Activated naive CD4-positive, alpha-beta T cell treated with anti-CD3 and anti-CD28 coated beads, Interleukin-2, amount 50 U/mL, for 24 hours (primary cell): Measurements from ENCODE around the gene MGRN1.

ENCODE experiments used
- H3K27ac Mint-ChIP-seq: one replicate; pipeline ENCODE4 v1.8.0; 2021; ENCODE audit warnings: mild to moderate bottlenecking, mixed read lengths
- H3K27me3 Mint-ChIP-seq: one replicate; pipeline ENCODE4 v1.8.0; 2021; ENCODE audit warnings: mixed read lengths
- H3K36me3 Mint-ChIP-seq: one replicate; pipeline ENCODE4 v1.8.0; 2021; ENCODE audit warnings: mixed read lengths
- H3K4me1 Mint-ChIP-seq: one replicate; pipeline ENCODE4 v1.8.0; 2021; ENCODE audit warnings: mixed read lengths
- H3K4me3 Mint-ChIP-seq: one replicate; pipeline ENCODE4 v1.8.0; 2021; ENCODE audit warnings: mild to moderate bottlenecking, mixed read lengths
- H3K9me3 Mint-ChIP-seq: one replicate; pipeline ENCODE4 v1.8.0; 2021; ENCODE audit warnings: mixed read lengths

MGRN1 gene

DNA sequence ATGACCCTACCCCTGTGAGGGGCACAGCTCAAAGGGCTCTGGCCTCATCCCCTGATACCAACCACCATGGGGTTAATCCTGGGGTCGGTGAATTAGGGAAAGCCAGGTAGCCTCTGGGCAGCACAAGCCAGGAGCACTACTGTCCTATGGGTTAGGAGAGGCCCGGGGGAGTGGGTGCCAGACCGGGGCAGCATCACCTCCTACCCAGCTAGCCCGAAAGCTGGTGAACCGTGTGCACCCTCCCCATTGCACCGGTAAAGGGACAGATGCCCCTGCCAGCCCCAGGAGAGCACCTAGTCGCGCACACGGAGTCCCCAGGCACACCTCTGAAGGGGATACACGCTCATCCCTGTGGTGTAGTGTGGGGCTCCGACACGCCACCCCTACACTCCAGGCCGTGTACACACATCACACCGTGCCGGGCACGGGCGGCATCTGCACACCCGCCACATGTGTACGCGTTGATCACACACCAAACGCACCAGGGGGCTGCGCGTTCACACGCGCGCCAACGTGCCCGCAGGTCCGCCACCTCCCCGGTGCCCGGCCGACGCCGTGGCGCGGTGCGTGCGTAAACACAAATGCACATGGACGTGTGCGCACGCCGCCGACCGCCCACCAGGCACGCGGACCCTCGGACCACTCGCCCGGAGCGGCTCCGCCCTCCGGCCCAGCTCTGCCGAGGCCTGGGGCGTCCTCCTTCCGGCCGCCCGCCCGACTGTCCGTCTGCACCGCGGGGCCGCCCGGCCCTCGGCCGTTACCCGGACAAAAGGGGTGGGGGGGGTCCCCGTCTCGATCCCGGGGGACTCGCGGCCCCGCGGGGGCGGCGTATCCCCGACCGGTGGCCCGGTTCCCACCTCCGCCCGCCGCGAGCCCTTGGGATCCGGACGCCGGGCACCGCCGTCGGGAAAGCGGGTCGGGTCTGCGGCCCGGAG is 10.7 kb upstream of the MGRN1 start:
- H3K27ac Mint-ChIP-seq, result peak overlapping the region; percentile 35

DNA sequence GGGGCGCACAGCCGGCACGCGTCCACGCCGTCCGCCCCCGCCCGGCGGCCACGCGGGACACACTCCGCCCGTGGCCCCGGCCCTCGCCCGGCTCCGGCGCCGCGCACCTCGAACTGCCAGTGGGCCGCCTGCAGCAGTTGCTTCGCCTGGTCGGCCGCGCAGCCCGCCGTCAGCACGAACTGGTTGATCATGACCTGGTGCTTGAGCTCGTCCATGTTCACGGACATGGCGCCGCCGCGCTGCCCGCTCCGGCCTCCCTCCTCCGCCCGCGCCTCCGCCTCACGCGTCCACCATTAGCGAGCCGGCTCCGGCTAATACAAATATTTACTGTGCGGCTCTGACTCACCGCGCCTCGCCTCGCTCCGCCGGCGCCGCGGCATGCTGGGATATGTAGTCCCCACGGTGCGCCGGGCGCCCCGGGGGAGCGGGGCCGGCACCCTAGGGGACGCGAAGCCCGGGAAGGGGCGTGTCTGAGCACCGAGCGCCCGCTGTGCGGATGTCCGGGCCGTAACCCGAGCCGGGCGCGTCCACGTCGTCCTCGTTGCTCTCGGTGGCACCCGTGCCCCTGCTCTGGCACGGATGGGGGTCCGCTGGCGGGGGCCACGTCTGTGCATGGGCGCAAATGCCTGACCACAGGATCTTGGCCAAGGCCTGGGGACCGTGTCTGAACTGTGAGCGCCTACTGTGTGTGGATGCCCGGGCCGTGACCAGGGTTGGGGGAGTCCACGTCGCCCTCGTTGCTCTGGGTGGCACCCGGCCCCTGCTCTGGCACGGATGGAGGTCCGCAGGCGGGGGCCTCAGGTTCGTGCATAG is 9.8 kb upstream of the MGRN1 start, which contains the start of gene UBALD1:
TSS of gene UBALD1 (minus strand) at position 318 of the 813 bp plus-strand sequence. CDS start at position 227, 91 bp downstream.
- Mint-ChIP-seq H3K4me3 (peak within 1 kb of the TSS; percentile 96), H3K4me1 (peaks cover 32% of the 10 kb centered on the region), H3K27ac (peak within 1 kb of the TSS; percentile 98), H3K9me3 (no peaks in the 10 kb centered on the region), H3K36me3 (no peaks in the 10 kb centered on the region), H3K27me3 (no peaks in the 10 kb centered on the region)

More for the DNA sequence above, 10.7 kb upstream of the MGRN1 start:
- H3K9me3 Mint-ChIP-seq, result no peaks in the 10 kb centered on the region
- H3K36me3 Mint-ChIP-seq, result no peaks in the 10 kb centered on the region
- peaks cover 32% of the 10 kb centered on the region for H3K4me1 Mint-ChIP-seq
- peak overlapping the region; percentile 79 for H3K4me3 Mint-ChIP-seq
- H3K27me3 Mint-ChIP-seq, result no peaks in the 10 kb centered on the region

- Mint-ChIP-seq H3K9me3 (no peaks in the 10 kb centered on the region), H3K27me3 (no peaks in the 10 kb centered on the region), H3K27ac (peak overlapping the region; percentile 89), H3K36me3 (no peaks in the 10 kb centered on the region), H3K4me3 (peak overlapping the region; percentile 96), H3K4me1 (peaks cover 32% of the 10 kb centered on the region)
These were observed 9.1 kb upstream of the MGRN1 start for GRCh38 chr16:4615384-4616046.

- peaks cover 29% of the 10 kb centered on the region for H3K4me1 Mint-ChIP-seq
- peak overlapping the region; percentile 98 for H3K27ac Mint-ChIP-seq
- H3K9me3 Mint-ChIP-seq, result no peaks in the 10 kb centered on the region
- H3K36me3 Mint-ChIP-seq, result no peaks in the 10 kb centered on the region
- no peaks in the 10 kb centered on the region for H3K27me3 Mint-ChIP-seq
- H3K4me3 Mint-ChIP-seq, result peak overlapping the region; percentile 96
These were observed 8.4 kb upstream of the MGRN1 start for GRCh38 chr16:4616047-4616811.

DNA sequence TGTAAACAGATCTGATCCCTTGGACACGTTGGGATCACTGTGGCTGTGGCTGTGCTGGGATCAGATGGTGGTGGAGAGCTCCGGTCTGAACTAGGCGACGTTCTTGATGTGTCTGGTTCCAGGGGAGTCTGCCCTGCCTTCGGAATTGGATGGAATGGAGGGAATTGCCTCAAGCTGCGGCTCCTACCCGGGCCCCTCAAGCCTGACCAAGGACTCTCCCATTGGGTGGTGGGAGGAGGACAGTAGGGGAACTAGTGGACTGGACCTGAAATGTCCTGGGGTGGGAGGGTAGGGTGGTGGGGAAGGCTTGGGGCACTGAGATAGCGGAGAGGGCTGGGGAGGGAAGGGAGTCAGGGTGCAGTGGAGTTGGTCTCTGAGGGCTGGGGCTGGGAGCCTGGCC is 6.7 kb upstream of the MGRN1 start:
- Mint-ChIP-seq H3K9me3 (no peaks in the 10 kb centered on the region), H3K4me1 (peaks cover 22% of the 10 kb centered on the region), H3K27me3 (no peaks in the 10 kb centered on the region), H3K27ac (peak overlapping the region; percentile 72), H3K4me3 (peak overlapping the region; percentile 44), H3K36me3 (no peaks in the 10 kb centered on the region)

DNA sequence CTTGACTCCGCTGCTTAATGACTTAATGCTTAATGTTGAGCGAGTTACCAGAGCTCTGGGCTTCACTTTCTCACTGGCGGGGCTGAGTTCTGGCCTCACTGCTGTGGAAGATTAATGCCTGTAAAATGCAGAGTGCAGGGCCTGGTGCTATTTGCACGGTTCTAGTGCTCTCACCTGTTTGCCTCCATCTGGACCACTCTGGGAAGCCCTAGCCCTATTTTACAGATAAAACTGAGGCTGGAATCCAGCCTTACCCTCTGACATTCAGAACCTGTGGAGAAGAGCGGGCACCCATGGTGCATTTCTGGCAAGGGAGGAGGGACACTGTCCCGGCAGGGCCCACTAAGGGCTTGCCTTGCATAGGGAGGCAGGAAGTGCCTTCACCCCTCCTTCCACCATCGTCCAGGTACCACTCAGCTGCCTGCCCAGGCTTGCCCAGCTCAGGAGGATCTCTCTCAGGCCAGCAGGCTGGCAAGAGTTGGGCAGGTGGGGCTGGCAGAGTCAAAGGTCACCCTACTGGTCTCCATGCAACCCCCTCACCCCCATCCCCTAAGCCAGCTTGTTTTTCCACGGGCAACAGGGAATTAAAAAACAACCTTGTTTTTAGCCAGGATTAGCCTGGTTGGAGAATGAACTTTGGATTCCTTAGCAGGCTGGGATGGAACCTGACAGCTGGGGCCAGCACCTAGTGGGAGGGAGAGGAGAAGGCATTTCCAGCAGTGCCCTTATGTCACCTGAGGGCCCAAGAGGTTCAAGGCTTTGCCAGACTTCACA is 5.8 kb upstream of the MGRN1 start:
- peaks cover 18% of the 10 kb centered on the region for H3K4me1 Mint-ChIP-seq
- H3K27me3 Mint-ChIP-seq, result no peaks in the 10 kb centered on the region
- H3K4me3 Mint-ChIP-seq, result no peak overlapping the region
- no peaks in the 10 kb centered on the region for H3K36me3 Mint-ChIP-seq
- no peak overlapping the region for H3K27ac Mint-ChIP-seq
- no peaks in the 10 kb centered on the region for H3K9me3 Mint-ChIP-seq

- H3K27ac Mint-ChIP-seq, result peak overlapping the region; percentile 30
- H3K9me3 Mint-ChIP-seq, result no peaks in the 10 kb centered on the region
- H3K27me3 Mint-ChIP-seq, result no peaks in the 10 kb centered on the region
- no peaks in the 10 kb centered on the region for H3K36me3 Mint-ChIP-seq
- peaks cover 27% of the 10 kb centered on the region for H3K4me1 Mint-ChIP-seq
- peak overlapping the region; percentile 86 for H3K4me3 Mint-ChIP-seq
These were observed 1.0 kb upstream of the MGRN1 start for GRCh38 chr16:4623593-4623992.

GRCh38 chr16:4624827-4625559 is 367 bp downstream of the MGRN1 start:
- Mint-ChIP-seq H3K27ac (peak overlapping the region; percentile 93), H3K36me3 (no peaks in the 10 kb centered on the region), H3K4me1 (peaks cover 35% of the 10 kb centered on the region), H3K4me3 (peak overlapping the region; percentile 95), H3K27me3 (no peaks in the 10 kb centered on the region), H3K9me3 (no peaks in the 10 kb centered on the region)

DNA sequence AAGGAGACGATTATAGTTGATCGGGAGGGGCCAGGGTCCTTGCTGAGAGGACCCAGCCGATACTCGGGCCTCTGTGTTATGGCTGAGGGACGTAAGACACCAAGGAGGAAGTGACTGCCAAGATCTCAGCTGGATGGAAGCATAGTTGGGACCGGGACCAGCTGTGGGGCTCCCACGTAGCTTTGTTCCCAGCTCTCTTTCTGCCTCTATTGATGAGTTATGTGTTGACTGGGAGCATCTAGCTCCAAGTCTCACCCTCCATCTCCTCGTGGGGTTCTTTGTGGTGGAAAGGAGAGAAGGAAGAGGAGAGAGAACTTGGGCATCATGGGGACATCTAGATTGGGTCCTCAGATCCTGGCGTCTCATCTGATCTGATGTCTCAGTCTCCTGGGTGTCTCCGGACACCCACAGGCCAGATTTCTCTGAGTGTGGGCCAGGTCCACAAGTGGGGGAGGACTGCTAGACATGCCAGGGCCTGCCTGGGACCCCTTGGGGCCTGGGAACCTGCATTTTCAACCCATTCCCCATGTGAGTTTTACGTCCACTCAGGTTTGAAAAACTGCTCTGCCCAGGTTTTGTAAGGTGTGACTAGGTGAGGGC is 1.0 kb downstream of the MGRN1 start:
- H3K36me3 Mint-ChIP-seq, result no peaks in the 10 kb centered on the region

GRCh38 chr16:4626396-4626795 is 1.8 kb downstream of the MGRN1 start:
- Mint-ChIP-seq H3K9me3 (no peaks in the 10 kb centered on the region), H3K4me3 (peak overlapping the region; percentile 95), H3K4me1 (peaks cover 40% of the 10 kb centered on the region), H3K27me3 (no peaks in the 10 kb centered on the region), H3K27ac (no peak overlapping the region), H3K36me3 (peaks cover 6% of the 10 kb centered on the region)

More for the DNA sequence above, 1.0 kb downstream of the MGRN1 start:
- H3K27me3 Mint-ChIP-seq, result no peaks in the 10 kb centered on the region
- H3K4me3 Mint-ChIP-seq, result peak overlapping the region; percentile 95
- peaks cover 35% of the 10 kb centered on the region for H3K4me1 Mint-ChIP-seq
- no peaks in the 10 kb centered on the region for H3K9me3 Mint-ChIP-seq
- H3K27ac Mint-ChIP-seq, result peak overlapping the region; percentile 93

DNA sequence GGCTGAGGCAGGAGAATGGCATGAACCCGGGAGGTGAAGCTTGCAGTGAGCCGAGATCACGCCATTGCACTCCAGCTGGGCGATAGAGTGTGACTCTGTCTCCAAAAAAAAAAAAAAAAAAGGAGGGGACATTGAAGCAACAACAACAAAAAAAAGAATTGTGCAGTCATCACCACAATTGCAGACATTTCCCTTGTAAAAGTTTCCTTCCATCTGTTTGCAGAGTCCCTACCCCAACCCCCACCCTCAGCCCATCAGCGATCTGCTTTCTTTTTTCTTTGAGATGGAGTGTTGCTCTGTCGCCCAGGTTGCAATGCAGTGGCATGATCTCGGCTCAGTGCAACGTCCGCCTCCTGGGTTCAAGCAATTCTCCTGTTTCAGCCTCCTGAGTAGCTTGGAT is 3.7 kb downstream of the MGRN1 start:
- Mint-ChIP-seq H3K27me3 (no peaks in the 10 kb centered on the region), H3K9me3 (no peaks in the 10 kb centered on the region), H3K4me1 (peaks cover 44% of the 10 kb centered on the region), H3K36me3 (peaks cover 6% of the 10 kb centered on the region), H3K4me3 (no peak overlapping the region), H3K27ac (no peak overlapping the region)

DNA sequence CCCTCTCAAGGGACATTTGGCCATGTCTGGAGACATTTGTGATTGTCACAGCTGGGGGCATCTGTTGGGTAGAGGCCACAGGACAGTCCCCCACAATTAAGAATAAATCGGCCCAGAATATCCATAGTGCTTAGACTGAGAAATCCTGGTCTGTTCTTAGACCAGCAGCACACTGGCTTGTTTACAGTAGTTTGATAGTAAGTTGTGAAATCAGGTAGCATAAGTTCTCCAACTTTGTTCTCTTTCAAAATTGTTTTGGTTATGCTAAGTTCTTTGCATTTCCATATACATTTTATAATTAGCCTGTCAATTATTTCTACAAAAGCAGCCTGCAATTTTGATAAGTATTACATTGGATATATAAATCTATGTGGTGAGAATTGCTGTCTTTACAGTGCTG is 6.8 kb downstream of the MGRN1 start:
- H3K4me3 Mint-ChIP-seq, result no peak overlapping the region
- no peaks in the 10 kb centered on the region for H3K27me3 Mint-ChIP-seq
- peaks cover 6% of the 10 kb centered on the region for H3K36me3 Mint-ChIP-seq
- H3K9me3 Mint-ChIP-seq, result no peaks in the 10 kb centered on the region
- H3K4me1 Mint-ChIP-seq, result peaks cover 29% of the 10 kb centered on the region
- no peak overlapping the region for H3K27ac Mint-ChIP-seq

DNA sequence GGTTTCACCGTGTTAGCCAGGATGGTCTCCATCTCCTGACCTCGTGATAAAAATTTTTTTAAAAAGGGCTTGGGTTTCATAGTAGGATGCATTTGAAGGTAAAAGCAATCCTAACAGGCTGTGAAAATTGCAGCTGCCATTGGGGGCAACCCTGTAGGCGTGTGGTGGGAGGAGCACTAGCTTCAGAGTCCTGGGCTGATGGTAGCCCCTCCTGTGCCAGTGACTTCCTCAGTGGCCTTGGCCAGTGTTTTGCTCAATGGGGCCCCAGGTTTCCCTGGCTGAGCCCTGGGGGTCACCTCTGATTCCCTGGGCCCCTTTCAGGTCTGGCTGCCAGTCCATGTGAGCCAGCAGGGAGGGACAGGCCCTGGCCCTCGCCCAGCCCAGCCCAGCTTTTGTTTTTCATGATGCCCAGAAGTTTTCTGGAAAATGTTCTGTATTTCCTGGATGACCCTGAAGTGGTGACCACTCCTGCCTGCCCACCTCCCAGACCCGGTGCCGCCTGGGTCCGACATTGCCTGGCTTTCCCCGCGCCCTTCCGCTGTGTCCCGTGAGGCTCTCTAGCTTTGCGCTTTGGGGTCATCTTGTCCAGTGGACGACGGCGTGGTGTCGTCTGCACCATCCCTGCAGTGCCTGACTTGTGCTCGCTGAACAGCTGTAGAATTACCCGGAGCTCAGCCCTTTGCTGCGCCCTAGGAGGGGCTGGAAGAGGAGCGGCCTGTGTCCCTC is 9.4 kb downstream of the MGRN1 start:
- no peak overlapping the region for H3K4me3 Mint-ChIP-seq
- no peaks in the 10 kb centered on the region for H3K9me3 Mint-ChIP-seq
- H3K4me1 Mint-ChIP-seq, result peaks cover 20% of the 10 kb centered on the region
- H3K27me3 Mint-ChIP-seq, result no peaks in the 10 kb centered on the region
- no peak overlapping the region for H3K27ac Mint-ChIP-seq
- peaks cover 6% of the 10 kb centered on the region for H3K36me3 Mint-ChIP-seq
